HG03045 (cell line): Measurements from ENCODE around the gene GOLGA6L7.
"Not testable (repeated sequence)": the region's sequence is repeated elsewhere in the genome, so short reads cannot be mapped to it uniquely, and the experiment has no call there.

ENCODE experiments used
- ATAC-seq: cut with Tn5 transposase; IDR thresholded peaks from one replicate; pipeline ENCODE4 v1.9.1; 2021; ENCODE audit warnings: mild to moderate bottlenecking, moderate library complexity; ENCODE audit not compliant: unreplicated experiment

Gene GOLGA6L7

DNA sequence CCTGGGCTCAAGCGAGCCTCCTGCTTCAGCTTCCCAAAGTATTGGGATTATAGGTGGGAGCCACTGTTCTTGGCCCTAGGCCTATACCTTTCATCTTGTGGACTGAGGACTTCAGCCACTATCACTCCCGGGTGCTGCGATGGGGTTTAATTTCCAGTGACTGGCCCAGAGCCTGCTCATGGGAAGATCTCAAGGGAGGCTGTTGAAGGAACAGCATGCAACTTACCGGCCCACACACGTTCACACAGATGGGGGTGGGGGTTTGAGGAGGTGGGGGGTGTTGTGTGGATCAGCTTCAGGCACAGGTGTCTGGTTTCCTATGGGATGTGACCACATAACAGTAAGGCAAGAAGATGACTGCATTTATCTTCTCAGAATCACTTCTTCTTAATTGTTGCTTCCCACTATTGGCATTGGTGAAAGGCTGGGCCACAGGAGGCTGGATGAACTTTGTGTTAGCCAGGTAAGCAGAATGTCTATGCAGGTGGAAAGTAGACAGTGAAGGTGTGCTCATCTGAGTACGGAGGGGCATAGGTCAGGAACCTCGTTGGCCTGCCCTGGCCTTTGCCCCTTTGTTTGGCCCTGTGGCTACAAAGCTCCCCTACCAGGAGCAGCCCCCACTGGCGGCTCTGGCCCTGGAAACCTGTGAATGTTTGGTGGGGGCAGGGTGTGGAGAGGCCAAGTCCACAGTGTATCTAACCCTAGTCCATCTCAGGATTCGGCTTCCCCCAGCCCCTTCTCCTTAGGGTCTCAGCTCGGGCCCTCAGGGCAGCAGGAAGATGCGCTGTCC, 35.9 kb upstream of the GOLGA6L7 start:
- no peak for ATAC-seq

DNA sequence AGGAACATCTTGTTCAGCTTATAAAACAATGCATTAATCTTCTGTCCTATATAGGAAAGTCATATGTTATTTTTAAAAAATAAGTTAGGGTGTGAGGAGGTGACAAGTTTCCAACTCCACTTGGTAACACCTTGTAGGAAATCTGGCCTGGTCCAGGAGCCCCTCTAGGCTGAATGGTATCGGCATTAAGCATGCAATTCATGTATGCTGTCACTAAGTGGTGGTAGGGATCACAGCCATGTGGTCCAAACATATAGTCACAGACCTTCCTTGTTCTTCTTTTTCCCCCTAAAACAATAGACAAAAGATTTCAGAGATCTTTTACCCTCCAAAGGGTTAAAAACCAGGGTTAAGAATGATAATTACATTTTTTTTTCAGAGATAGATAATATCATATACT, 33.2 kb upstream of the GOLGA6L7 start:
- ATAC-seq = no peak

DNA sequence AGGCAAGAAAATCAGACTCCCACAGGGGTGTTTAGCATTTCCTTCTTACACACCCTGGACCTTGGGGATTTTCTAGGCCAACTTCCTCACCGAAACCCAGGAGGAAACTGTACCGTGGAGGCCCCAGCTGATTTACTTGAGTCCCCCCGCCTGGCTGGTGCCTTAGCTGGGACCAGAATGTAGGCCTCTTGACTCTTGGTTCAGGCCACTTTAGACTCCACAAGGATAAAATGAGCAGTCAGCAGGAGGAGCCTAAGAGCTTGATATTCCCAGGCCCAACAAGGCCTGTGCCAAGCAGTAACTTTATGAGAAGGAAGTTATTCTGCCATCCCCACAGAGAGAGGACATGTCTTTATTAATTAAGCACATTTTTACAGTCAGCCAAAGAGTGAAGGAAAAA, 32.7 kb upstream of the GOLGA6L7 start:
- ATAC-seq = no peak

DNA sequence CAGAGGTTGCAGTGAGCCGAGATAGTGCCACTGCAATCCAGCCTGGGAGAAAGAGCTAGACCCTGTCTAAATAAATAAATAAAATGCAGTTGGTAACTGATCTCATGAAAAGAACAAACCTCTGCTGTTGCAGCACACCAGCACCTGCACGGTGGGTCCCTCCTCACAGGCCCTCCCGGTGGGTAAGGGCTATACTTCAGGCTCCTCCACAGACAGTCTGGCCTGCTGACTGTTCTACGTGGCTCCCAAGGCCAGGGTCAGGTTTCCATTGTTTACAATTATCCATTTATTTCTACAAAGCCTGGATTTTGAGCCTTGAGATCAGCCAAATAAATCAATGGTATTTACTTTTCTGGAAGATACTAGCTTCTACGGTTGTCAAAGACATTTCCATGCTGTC, 32.2 kb upstream of the GOLGA6L7 start:
- ATAC-seq = no peak

DNA sequence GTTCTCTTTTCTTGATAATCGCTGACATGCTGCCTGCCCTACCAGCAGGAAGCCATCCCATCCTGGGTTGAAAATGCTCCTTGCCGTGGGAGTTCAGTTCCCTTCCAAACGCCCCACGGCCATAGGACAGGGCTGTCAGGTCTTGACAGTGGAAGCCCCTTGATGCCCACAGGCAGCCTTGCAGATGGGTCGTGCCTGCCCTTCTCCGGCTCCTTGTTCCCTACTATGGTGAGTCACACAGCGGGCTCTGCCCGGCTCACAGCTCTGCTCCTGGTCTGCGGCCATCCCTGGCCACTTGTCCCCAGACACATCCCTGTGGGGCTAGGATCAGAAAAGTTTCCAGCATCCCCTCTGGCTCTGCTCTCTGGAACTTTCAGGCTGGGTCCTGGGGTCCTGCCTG, 31.1 kb upstream of the GOLGA6L7 start:
- ATAC-seq = no peak

DNA sequence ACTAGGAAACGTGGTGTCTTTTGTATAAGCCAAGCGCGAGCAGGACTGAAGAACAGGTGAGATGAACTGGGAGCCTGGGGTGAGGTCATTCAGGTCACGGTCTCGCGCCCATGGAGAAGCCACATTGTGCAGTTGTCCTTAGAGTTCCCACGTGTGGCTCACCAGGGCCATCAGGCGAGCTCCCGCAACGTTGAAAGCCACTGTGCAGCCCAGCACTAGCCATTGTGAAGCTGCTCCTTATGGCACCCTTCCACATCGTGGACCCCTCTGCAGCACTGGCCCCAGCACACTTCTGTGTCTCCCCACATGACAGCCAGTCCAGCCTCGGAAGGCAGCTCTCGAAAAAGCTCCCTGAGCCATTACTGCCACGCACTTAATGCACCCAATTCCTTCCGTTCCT, 29.8 kb upstream of the GOLGA6L7 start:
- no peak for ATAC-seq

DNA sequence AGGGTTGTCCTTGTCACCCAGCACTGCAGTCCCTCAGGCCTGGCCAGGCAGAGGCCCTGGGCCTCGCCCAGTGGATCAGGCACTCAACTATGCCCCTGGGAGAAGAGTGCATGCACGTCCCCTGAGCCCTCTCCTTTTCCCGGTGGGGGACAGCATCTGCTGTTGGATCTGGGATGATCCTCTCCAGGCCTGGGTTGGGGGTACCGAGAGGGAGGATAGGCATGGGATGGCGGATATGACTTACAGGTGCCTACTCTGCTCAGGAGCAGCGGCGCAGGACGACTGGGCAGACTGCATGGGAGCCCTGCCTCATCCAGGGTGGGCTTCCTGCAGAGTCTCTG, 28.4 kb upstream of the GOLGA6L7 start:
- ATAC-seq = no peak

DNA sequence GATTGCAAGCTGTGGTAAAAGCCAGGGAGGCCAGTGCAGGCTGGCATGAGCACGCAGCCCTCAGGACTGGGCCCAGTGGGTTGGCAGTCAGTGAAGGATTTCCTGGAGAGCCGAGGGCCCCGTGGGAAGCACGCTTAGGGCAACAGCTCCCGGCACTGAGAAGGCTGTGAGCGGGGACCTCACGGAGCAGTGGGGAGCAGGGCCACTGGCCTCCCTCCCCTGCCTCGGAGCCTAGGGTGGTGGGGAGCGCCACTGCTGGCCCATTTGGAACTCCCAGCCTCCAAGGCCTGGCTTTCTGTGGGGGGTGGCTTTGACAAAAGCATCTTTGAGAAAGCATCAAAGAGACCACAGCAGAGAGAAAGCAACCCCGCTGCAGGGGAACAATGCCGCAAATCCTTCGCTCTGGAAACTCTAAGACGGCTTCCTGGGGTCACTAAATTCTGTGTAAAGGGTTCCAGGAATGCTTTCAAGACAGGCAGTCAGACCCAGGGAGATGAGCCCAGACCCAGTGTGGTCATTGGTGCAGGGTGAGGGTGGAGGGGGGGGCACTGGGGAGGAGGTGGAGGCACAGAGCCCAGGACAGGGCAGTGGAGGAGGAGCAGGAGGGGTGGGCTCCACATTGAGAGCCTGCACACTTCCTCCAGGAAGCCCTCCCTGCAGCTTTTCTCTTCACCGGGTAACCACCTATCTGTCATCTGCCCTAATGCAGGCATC, 27.8 kb upstream of the GOLGA6L7 start:
- ATAC-seq = no peak

DNA sequence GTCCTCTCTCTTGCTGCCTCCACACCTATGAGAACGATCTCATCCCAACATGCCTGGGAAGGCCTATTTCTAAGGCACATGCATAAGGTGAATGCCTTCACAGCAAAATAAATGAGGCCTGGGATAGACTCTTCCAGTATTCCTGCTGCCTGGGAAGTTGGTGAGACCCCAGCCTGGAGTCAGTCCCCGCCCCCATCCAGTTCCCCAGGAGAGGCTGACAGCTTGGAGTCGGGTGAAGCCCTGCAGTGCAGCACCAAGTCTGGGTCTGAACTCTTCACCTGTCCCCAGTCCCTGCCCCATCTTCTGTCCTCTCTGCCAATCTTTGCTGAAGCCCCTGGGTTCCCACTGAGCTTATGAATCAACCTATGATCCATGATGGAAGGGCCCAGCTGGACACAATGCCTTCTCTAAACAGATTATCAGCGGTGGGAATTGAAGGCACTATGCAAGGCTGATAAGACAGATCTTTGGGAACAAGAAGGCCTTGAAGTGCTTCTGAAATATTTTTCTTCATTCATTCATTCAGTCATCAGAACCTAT, 27.1 kb upstream of the GOLGA6L7 start:
- ATAC-seq = no peak

DNA sequence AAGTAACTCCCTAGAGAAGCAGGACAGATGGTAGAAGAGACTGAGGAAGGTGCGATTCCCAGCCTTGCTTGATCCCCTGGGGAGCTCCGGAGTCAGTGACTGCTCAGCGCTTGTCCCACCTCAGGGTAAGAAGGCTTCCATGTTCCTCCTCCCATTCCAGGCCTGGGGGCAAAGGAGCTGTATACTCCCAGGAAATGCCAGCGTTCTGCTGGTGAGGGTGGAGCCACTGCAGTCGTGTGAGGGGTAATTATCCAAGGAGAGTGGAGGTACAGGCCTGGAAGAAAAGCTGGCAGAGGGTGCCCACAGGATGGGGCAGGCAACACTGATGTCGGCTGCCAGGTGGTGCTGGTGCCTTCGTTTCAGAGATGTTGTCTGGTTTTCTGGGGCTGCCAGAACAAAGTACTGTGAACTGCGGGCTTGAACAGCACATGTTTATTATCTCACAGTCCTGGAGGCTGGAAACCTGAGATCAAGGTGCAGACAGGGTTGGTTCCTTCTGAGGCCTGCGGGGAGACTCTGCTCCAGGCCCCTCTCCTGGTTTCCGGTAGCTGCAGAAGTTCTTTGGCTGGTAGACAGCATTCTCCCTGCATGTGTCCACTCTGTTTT, 25.2 kb upstream of the GOLGA6L7 start:
- no peak for ATAC-seq

DNA sequence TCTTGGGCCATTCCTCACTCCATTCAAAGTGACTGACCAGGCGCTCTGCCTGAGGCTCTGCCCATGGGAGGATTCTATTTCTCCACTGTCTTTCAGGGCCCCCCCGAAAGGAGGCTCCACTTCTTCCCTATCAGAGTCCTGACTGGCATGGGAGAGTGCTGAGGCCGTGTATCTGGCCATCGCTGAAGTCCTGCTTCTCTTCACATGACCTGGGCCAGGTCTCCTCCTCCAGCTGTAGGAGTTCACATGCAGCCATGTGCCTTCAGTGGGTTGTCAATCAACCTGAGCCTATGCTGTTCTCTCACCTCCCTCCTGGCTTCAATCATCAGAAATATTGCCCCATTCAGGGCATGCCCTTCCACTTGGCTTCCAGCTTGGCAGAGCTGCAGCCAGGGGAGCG, 24.6 kb upstream of the GOLGA6L7 start:
- ATAC-seq = no peak

DNA sequence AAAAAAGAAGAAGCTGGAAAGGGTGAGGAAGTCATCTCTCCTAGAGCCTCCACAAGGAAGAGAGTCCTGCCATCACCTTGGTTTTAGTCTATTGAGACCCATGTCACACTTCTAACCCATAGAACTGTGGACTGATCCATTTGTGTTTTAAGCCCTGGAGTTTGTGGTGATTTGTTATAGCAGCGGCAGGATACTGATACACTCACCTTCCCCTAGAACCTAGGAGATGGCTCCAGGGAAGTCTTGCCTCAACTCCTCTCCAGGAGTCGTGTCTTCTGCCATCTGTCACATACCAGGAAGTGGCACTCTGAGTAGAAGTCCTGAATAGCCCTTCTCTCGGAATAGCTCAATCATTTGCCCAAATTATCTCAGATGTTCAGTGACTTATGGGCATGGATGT, 22.7 kb upstream of the GOLGA6L7 start:
- ATAC-seq = no peak

DNA sequence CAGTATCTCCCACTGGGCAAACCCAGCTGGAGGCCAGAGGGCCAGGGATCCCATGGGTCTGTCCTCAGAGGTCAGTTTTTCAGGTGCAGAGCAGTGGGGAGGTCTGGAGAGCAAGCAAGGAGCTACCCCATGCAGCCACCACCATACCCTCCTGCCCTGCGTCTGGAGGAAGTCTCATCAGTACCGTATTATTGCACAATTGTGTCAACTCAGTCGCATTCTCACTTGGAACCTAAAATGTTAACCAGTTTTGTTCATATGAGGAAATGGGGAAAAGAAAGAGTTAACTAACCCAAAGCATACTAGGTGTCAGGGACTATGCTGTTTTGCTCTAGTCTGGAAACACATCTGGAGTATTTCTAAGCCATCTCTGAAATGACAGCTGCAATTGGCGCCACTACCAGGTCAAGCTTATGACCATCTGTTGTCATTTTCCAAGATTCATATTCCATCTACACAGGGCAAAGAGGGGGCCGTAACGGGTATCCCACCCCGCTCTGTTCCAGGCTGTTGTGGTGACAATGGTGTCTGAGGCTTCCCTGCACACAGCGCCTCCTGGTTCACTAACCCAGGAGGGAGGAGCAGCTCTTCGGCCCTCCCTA, 20.4 kb upstream of the GOLGA6L7 start:
- ATAC-seq = no peak

DNA sequence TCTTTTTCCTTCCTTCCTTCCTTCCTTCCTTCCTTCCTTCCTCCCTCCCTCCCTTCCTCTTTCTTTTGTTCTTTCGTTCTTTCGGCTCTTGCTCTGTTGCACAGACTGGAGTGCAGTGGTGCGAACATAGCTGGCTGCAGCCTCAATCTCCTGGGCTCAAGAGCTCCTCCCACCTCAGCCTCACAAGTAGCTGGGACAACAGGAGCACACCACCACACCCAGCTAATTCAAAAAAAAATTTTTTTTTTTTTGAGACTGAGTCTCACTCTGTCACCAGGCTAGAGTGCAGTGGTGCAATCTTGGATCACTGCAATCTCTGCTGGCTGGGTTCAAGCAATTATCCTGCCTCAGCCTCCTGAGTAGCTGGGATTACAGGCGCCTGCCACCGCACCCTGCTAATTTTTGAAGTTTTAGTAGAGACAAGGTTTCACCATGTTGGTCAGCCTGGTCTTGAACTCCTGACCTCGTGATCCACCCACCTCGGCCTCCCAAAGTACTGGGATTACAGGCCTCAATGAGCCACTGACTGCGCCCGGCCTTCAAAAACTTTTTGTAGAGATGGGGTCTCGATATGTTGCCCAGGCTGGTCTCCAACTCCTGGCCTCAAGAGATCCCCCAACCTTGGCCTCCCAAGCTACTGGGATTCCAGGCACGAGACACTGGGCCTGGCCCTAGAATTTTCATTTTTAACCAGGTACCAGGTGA, 13.3 kb upstream of the GOLGA6L7 start:
- ATAC-seq = not testable (repeated sequence)

DNA sequence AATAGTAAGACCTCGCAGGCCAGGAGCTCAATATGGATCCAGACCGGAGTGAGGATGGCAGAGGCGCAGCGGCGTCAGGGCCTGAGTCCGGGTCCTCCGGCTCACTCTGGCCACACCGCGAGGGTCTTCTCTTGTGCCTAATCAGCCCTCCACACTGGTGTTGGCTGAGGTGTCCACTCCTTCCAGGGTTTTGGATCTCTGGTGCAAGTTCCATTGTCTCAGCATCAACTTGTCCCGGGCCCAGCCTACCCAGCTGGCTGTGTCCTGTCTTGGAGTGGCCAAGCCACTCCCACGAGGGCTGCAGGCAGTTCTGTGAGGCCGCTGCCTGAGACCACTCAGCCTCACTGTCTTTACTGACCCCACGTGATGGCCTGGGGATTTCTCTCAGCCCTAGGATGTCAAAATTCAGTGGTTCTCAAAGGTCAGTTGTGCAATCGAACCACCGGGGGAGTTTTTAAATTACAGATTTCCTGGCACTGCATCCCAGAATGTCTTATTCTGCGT, 12.6 kb upstream of the GOLGA6L7 start:
- ATAC-seq = no peak

DNA sequence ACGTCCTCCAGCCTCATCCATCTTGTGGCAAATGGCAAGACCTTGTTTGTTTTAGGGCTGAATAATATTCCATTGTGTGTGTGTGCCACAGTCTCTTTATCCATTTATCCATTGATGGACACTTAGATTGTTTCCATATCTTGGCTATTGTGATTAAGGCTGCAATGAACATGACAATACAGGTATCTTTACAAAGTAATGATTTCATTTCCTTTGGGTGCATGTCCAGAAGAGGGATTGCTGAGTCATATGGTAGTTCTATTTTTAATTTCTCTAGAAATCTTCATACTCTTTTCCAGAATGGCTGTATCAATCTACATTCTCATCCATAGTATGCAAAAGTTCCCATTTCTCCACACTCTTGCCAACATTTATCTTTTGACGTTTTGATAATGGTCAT, 6.1 kb upstream of the GOLGA6L7 start:
- ATAC-seq = not testable (repeated sequence)

DNA sequence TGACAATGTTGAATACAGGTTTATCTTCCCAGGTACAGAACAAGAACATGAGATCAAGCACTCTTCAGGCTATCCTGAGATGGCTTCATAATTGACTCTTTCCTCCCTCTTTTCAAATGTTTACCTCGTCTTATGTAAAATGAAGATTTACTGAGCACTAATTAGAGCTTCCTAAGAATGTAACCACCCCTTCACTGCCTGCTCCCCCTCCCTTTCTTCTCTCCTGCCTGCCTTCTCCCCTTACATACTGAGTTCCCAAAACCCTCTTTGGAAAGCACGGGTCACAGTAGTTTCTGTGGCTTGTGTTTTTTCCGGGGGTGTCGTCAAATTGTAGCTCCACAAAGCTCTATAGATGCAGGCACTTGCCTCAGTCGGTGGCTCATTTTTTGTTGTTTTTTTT, 5.2 kb upstream of the GOLGA6L7 start:
- not testable (repeated sequence) for ATAC-seq

DNA sequence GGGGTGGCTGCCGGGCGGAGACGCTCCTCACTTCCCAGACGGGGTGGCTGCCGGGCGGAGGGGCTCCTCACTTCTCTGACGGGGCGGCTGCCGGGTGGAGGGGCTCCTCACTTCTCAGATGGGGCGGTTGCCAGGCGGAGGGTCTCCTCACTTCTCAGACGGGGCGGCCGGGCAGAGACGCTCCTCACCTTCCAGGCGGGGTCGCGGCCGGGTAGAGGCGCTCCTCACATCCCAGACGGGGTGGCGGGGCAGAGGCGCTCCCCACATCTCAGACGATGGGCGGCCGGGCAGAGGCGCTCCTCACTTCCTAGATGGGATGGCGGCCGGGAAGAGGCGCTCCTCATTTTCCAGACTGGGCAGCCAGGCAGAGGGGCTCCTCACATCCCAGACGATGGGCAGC, 1.3 kb upstream of the GOLGA6L7 start:
- ATAC-seq = not testable (repeated sequence)

DNA sequence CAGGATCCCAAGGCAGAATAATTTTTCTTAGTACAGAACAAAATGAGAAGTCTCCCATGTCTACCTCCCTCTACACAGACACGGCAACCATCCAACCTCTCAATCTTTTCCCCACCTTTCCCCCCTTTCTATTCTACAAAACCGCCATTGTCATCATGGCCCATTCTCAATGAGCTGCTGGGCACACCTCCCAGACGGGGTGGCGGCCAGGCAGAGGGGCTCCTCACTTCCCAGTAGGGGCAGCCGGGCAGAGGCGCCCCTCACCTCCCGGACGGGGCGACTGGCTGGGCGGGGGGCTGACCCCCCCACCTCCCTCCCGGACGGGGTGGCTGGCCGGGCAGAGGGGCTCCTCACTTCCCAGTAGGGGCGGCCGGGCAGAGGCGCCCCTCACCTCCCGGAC, 827 bp upstream of the GOLGA6L7 start:
- ATAC-seq = not testable (repeated sequence)

DNA sequence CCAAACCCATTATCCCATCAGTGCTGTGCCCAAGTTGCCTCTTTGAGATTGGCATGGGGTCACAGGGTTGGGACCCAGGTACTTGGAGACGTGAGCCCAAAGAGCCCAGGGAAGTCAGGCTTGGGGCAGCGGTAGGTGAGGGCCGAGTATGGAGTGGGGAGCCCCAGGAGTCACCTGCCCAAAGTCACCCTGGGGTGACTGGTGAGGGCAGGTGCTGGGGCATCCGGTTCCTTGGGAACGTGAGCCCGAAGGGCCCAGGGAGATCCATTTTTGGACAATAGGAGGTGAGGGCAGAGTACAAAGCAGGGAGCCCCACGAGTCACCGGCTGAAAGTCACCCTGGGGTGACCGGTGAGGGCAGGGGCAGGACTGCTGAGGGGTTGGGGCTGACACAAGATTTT, 485 bp downstream of the GOLGA6L7 start:
- not testable (repeated sequence) for ATAC-seq

DNA sequence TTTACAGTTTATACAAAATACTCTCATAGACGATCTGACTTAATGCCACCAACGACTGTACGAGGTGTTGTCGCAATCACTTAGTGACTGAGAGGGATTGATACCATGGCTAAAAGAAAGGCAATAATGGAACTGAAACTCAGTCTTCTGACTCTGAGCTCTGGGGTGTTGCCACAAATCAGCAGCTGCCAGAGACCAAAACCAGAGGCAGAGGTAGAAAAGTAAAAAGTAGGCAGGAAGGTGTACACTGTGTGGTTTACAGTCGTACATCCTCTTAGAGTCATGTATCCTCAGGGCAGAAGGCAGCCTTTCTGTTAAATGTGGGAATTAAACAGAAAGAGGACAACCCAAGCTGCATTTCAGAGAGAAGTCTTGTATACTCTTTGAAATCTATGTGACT, 1.2 kb downstream of the GOLGA6L7 start:
- ATAC-seq = not testable (repeated sequence)
